ENCODE data around the gene C12orf75. TPM values are rescaled to one million over a fixed set of nuclear protein-coding genes. Genes with fewer than 3 reads are reported as not detected.

Gene C12orf75
- total RNA-seq, 2 donors from 2014 or later: 46.2 to 76.0 TPM

DNA sequence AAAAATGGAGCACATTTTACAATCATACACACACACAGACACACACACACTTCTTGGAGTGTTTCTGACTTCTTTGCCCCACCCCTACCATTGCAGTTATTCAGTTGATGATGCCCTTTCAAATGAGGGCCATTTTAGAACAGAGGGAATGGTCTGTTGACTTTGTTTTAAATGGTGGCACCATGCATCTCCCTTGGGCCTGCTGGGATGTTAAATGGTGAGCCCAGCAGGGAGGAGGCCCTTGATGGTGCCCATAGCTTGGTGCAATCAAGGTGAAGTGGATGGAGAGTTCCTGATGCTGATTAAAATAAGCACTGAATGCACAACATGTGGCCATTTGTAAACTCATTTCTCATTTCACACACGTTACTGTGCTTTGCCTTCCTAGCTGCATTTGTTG is 13.3 kb downstream of the C12orf75 start:
- ATAC-seq (no peak), DNase-seq (ENCODE audit: low spot score in 2 of 2) (no peak)
- Mint-ChIP-seq H3K9me3 (peaks cover 5 to 11% of the 10 kb centered on the region in 2 donors), H3K27ac (no peak overlapping the region), H3K36me3 (peaks cover 0 to 27% of the 10 kb centered on the region in 2 donors)

DNA sequence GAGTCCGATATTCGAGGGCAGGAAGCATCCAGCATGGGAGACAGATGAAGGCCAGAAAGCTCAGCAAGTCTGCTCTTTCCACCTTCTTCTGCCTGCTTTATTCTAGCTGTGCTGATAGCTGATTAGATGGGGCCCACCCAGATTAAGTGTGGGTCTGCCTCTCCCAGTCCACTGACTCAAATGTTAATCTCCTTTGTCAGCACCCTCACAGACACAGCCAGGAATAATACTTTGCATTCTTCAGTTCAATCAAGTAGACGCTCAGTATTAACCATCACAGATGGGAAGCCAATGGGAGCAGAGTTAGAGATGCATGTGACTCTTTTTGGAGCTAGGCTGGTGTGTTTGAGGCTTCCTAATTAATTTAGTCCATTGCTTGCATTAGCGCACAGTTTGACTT is 17.0 kb downstream of the C12orf75 start:
- H3K27ac Mint-ChIP-seq: no peak overlapping the region
- peaks cover 0 to 10% of the 10 kb centered on the region in 2 donors for H3K9me3 Mint-ChIP-seq
- DNase-seq (ENCODE audit: low spot score in 2 of 2) (no peak), ATAC-seq (no peak)
- peaks cover 6 to 13% of the 10 kb centered on the region in 2 donors for H3K36me3 Mint-ChIP-seq

DNA sequence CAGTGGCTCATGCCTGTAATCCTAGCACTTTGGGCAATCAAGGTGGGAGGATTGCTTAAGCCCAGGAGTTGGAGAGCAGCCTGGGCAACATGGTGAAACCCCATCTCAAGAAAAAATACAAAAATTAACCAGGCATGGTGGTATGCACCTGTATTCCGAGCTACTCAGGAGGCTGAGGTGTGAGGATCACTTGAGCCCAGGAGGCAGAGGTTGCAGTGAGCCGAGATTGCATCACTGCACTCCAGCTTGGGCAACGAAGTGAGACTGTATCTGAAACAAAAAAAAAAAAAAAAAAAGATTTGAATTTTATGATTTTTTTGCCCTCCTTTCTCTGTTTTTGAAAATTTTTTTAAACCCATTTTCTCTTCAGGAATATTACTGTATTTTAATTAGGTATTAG is 17.7 kb downstream of the C12orf75 start:
- Mint-ChIP-seq H3K27ac (no peak overlapping the region), H3K9me3 (peaks cover 0 to 7% of the 10 kb centered on the region in 2 donors), H3K36me3 (peaks cover 6 to 10% of the 10 kb centered on the region in 2 donors)
- ATAC-seq: no peak
- no peak for DNase-seq (ENCODE audit: low spot score in 2 of 2)

DNA sequence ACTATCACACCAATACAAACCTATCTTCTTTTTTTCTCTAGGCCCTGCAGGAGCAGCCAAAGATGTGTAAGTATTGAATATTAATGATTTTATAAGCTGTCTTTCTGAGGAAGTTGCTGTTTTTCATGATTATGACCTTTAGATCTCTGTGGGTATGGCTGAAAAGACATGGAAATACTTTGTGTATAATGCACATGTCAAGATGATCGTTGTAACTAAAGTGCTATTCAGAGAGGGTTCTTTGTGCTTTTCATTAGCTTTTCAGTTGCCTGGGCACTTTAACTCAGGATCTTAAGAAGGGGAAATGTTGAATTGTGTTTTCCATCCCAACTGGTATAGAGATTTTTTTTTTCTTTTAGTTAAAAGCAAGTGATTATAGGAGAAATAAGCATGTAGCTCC is 18.1 kb downstream of the C12orf75 start:
- ATAC-seq (no peak), DNase-seq (ENCODE audit: low spot score in 2 of 2) (no peak)
- H3K27ac Mint-ChIP-seq: no peak overlapping the region
- H3K9me3 Mint-ChIP-seq: peaks cover 0 to 7% of the 10 kb centered on the region in 2 donors
- H3K36me3 Mint-ChIP-seq: peaks cover 6 to 10% of the 10 kb centered on the region in 2 donors

DNA sequence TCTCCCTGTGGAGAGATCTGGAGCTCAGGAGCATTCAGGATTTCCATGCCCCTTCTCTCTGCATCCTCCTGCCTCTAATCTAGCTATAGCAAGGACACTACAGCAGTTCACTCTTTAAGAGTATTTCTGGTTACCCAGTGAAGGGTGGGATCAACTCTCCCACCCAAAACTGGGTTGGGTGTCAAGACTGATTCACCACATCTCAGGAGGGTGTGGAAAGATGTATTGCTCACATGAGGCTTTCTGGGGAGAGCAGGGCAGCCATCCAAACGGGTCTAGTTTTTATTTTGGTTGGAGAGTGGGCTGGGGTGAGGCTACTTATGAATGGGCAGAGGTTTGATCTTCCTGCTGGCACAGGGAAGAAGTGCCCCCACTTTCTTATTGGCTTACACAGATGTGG is 18.6 kb downstream of the C12orf75 start:
- DNase-seq (ENCODE audit: low spot score in 2 of 2) (no peak), ATAC-seq (no peak)
- H3K27ac Mint-ChIP-seq: no peak overlapping the region
- H3K36me3 Mint-ChIP-seq: peaks cover 6 to 10% of the 10 kb centered on the region in 2 donors
- H3K9me3 Mint-ChIP-seq: peaks cover 0 to 7% of the 10 kb centered on the region in 2 donors

DNA sequence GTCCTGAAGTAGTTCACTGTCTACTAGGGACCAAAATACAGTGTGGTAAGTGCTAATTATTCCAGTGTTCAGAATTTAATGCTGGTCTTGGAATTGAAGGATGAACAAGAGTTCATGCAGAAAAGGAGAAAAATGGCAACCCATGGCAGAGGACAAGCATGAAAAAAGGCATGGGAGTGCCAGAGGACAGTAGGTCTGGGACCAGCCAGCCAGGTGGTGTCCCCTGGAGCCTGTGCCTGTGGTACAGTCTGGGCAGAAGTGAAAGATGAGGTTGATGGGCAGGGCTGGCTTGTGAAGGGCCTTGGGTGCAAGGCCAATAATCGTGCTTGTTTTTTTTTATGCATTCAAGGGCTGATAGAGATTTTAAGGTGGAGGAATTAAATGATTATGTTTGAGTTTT is 21.0 kb downstream of the C12orf75 start:
- peaks cover 6 to 16% of the 10 kb centered on the region in 2 donors for H3K36me3 Mint-ChIP-seq
- no peak overlapping the region for H3K27ac Mint-ChIP-seq
- DNase-seq (ENCODE audit: low spot score in 2 of 2) (no peak), ATAC-seq (peak in 1 of 2 donors; percentile 56)
- peaks cover 0 to 7% of the 10 kb centered on the region in 2 donors for H3K9me3 Mint-ChIP-seq

DNA sequence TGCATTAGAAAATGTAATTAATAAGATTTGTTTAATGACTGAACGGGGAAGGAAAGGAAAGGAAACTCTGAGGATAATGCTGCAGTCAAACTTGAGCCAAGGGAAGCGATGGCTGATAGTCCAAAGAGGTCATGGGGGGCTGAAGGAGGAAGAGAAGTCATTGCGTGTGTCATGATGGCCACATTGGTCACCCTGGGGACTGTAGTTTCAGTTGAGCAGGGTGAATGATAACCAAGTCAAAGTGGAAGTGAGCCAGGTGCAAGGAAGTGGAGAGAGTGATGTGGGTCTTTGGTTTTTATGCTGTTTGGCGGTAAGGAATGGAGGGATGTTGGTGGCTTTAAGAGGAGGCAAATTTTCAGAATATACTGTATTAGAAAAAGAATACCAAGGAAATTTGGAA is 21.6 kb downstream of the C12orf75 start:
- peak overlapping the region in 1 of 2 donors; percentile 37 for H3K27ac Mint-ChIP-seq
- peaks cover 6 to 16% of the 10 kb centered on the region in 2 donors for H3K36me3 Mint-ChIP-seq
- ATAC-seq (peak; percentile 55 to 89), DNase-seq (ENCODE audit: low spot score in 2 of 2) (no peak)
- H3K9me3 Mint-ChIP-seq: peaks cover 0 to 7% of the 10 kb centered on the region in 2 donors

DNA sequence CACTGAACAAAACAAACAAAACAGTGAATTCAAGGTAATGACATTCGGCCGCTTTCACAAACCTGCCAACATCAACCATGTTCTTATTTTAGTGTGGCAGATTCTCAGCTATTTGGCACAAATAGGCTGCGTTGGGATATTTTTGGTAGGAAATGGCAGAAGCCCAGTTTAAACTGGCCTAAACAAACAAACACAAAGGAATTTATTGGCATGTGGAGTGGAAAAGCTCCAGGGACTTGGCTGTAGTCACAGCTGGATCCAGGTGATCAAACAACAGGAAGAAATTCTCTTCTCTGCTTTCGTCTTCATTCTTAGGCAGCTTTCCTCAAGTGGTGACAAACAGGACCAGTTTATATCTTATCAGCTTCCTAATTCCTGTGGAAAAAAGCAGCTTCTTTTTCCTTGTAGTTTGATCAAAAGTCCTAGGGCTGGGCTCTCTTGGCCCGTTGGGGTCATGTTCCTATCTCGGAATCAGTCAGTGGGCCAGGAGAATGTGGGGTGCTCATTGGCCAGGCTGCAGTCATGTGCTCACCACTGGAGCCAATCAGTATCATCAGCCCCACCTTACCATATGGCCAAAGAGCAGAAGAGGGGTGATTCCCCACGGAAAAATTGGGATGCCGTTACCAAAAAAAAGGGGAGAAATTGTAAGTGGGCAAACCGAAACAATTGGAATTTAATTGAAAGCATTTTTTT is 22.6 kb downstream of the C12orf75 start:
- peaks cover 0 to 7% of the 10 kb centered on the region in 2 donors for H3K9me3 Mint-ChIP-seq
- H3K27ac Mint-ChIP-seq: no peak overlapping the region
- DNase-seq (ENCODE audit: low spot score in 2 of 2): no peak
- no peak for ATAC-seq
- peaks cover 6 to 16% of the 10 kb centered on the region in 2 donors for H3K36me3 Mint-ChIP-seq

DNA sequence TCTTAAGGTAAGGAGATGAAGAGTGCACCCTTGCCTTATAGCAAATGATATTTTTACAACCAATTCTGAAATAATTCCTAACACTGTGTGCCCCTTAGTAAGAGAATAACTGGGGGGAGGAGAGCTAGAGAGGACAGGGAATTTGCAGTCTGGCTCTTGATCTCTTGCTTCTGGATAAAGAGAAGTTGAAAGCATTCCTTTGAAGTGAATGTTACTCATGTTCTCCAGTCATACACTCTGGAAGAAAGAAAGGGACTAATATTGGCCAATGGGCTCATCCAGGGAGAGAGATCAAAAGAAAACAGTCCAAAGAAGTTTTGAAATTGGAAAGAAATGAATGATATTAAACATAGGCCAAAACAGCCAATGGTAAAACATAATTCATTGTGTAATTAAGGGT is 25.3 kb downstream of the C12orf75 start:
- Mint-ChIP-seq H3K9me3 (peaks cover 0 to 7% of the 10 kb centered on the region in 2 donors), H3K36me3 (peaks cover 6 to 16% of the 10 kb centered on the region in 2 donors), H3K27ac (no peak overlapping the region)
- no peak for ATAC-seq
- no peak for DNase-seq (ENCODE audit: low spot score in 2 of 2)

DNA sequence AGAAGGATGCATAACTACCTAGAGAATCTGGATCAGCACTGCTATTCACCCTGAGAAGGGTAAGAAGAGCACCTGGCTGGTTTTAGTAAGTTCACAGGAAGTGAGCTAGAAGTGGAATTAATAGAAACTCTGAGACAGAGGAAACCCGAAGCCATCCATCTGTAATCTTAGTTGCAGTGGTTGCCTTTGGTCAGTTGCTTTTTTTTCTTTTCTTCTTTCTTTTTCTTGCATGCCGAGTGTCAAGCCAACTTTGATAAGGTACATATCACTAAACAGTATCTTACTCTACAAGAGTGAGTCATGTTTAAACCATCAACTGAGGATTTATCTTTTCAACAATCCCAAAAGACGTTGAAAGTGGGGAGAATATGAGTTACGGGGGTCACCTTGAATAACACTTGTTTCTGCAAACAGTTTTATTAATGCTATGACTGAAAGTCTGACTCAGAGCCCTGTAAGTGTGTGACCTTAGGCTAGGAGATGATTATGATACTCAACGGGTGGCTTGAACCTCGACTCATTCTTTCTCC is 26.7 kb downstream of the C12orf75 start:
- H3K27ac Mint-ChIP-seq: peak overlapping the region; percentile 88 to 94
- peak; percentile 93 to 95 for ATAC-seq
- DNase-seq (ENCODE audit: low spot score in 2 of 2): no peak
- H3K9me3 Mint-ChIP-seq: no peaks in the 10 kb centered on the region
- peaks cover 0 to 6% of the 10 kb centered on the region in 2 donors for H3K36me3 Mint-ChIP-seq

DNA sequence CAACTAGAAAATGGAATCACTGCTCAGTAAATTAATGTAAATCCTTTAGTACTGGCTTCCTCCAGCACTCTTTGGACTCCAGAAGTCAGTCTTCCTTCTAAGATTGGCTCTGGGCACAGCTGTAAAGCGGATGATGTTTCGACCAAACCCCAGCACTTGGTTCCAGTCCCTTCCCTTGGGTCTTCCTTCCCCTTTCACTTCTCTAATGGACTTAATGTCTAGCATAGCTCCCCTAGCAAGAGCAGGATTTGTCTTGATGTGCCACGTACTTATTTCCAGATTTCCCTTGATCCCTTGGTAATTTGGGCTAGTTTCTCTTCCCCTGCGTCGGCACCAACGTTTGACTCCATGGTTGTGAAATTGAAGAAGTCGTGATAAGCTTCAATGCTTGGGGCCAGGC is 28.3 kb downstream of the C12orf75 start:
- DNase-seq (ENCODE audit: low spot score in 2 of 2) (no peak), ATAC-seq (no peak)
- H3K36me3 Mint-ChIP-seq: peaks cover 0 to 6% of the 10 kb centered on the region in 2 donors
- H3K27ac Mint-ChIP-seq: no peak overlapping the region
- no peaks in the 10 kb centered on the region for H3K9me3 Mint-ChIP-seq

DNA sequence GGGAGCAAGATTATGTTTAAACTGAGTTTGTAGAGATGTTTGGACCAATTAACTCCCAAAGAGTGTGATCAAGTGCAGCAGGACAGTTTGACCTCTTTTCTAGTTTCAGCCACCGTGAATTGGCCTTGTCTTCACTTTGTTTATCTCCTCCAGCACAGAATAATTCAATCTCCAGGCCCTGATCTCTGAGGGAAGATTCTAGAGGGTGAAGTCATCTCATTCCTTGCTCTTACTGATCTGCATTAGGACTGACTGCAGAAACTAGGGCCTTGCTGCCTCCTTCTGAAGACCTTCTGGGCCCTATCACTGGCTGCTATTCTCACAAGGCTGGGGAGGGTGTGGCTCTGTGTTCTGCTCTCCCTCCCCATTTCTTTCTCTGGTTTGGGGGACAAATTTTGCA is 29.4 kb downstream of the C12orf75 start:
- no peak for ATAC-seq
- Mint-ChIP-seq H3K36me3 (peaks cover 0 to under 1% of the 10 kb centered on the region in 2 donors), H3K9me3 (no peaks in the 10 kb centered on the region), H3K27ac (peak overlapping the region in 1 of 2 donors; percentile 3)
- DNase-seq (ENCODE audit: low spot score in 2 of 2): no peak

DNA sequence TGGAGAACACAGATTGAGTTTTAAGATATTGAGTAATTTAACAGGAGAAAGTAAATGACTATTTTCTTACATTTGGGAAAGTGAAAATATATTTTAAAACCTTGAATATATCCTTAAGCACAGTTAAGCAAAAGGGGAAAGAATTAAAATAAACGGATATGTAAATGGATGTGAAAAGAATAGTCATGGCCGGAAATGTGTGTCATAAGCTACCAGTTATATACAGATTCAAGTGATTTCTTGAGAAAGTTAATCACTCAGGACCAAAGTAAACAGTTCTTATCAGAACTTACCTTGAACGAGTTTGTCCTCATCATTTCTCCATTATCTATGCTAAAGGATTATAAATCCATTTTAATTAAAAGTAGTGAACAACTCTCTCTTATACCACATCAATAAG is 33.4 kb downstream of the C12orf75 start:
- H3K36me3 Mint-ChIP-seq: no peaks in the 10 kb centered on the region
- no peak for DNase-seq (ENCODE audit: low spot score in 2 of 2)
- no peak for ATAC-seq
- no peaks in the 10 kb centered on the region for H3K9me3 Mint-ChIP-seq
- no peak overlapping the region for H3K27ac Mint-ChIP-seq

DNA sequence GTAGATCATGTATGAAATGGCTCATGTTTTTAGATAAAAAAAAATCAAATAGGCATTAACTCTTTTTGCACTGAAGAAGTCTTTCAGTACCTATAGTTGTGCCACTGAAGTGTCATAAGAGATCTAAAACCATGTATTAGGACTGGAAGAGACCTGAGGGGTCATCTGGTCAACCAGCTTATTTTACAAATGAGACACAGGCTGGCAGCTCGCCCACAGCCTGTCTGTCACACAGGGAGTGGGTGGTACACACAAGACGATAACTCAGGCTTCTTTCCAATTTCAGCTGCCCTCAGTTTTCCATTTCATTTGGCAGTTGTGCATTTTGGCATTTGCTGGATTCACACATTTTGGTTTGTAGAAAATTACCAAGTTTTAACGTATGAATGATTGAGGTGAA is 34.7 kb downstream of the C12orf75 start:
- Mint-ChIP-seq H3K27ac (no peak overlapping the region), H3K9me3 (no peaks in the 10 kb centered on the region), H3K36me3 (no peaks in the 10 kb centered on the region)
- ATAC-seq: no peak
- no peak for DNase-seq (ENCODE audit: low spot score in 2 of 2)

DNA sequence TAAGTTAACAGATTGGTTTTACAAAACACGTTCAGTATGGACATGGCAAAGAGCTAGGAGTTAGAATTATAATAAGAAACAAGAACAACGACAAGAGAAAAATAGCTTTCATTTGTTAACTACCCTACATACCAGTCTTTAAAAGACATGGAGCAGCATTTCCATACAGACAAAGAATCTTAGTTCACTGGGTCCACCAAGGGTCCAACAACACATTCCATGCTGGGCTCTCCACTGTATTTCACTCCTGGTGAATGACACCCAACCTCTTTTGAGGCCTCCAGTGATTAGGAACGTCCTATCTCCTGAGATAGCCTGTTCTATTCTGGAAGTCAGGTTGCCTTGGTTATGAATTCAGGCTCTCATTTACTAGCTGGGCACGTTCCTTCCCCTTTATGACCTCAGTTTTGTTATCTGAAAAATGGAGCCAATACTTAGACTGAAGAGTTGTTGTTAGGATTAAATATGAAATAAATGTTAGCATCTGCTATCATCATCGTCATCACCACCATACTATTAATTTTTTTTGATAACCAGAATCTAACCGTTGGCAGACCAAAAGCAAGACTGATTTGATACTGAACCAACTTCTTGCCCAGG is 37.7 kb downstream of the C12orf75 start:
- no peaks in the 10 kb centered on the region for H3K9me3 Mint-ChIP-seq
- ATAC-seq (no peak), DNase-seq (ENCODE audit: low spot score in 2 of 2) (no peak)
- no peaks in the 10 kb centered on the region for H3K36me3 Mint-ChIP-seq
- no peak overlapping the region for H3K27ac Mint-ChIP-seq

DNA sequence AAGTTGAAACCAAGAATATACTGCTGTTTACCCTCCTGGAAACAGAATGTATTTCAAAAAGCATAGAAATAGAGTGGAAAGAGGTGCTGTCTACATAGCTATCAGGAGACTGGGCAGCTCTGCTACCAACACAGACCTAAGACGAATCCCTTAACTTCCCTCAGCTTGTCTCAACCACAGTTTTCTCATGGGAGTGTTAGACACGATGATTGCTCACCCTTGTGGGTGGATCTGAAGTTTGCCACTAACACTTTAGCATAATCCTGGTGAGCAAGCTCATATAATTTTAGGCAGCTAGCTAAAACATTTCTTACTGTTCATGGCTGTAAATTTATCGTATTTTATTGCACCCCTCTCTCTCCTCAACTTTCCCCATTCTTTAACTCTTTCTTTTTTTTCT is 38.5 kb downstream of the C12orf75 start:
- Mint-ChIP-seq H3K36me3 (no peaks in the 10 kb centered on the region), H3K9me3 (no peaks in the 10 kb centered on the region), H3K27ac (no peak overlapping the region)
- DNase-seq (ENCODE audit: low spot score in 2 of 2) (no peak), ATAC-seq (peak; percentile 36 to 40)

DNA sequence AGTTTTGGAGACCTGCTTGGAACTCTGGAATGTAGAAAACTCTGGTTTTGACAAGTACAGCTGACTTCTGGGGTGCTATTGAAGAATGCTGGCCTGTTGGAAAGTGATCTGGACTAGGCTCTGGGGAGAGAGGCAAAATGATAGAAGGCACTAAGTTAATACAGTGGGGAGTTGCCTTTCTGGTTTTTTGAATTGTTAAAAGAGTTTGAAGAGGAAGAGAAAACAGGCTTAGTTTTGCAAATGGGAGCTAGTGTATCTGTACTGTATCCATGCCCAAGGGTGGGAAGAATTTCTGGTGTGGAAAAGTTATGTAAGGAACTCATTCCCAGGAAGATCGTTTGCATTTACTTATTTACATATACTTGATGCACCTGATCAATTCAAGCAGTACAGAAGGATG is 43.8 kb downstream of the C12orf75 start:
- no peaks in the 10 kb centered on the region for H3K36me3 Mint-ChIP-seq
- DNase-seq (ENCODE audit: low spot score in 2 of 2): no peak
- no peak overlapping the region for H3K27ac Mint-ChIP-seq
- no peaks in the 10 kb centered on the region for H3K9me3 Mint-ChIP-seq
- ATAC-seq: no peak

DNA sequence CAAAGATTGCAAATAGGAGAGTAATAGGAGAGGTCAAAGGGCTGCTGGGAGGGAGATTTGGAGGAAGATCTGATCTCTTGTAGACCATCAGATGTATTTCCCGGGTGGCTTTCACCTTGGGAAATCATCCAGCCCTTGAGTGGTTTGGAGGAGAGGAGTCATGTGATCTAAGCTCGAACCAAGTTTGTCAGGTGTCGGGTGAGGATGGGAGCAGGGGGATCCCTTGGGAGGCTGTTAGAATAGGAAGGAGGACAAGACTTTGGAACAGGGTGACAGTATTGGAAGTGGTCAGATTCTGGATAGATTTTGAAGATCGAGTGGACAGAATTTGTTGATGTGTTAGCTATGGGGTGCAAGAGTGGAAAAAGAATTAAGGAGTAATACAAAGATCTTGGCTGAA is 46.6 kb downstream of the C12orf75 start:
- Mint-ChIP-seq H3K9me3 (no peaks in the 10 kb centered on the region), H3K36me3 (no peaks in the 10 kb centered on the region), H3K27ac (no peak overlapping the region)
- no peak for ATAC-seq
- no peak for DNase-seq (ENCODE audit: low spot score in 2 of 2)

All from activated naive CD4-positive, alpha-beta T cell treated with anti-CD3 and anti-CD28 coated beads, Interleukin-2, amount 50 U/mL, for 72 hours (primary cell).